ENCODE results near the gene DLG5.

Gene DLG5

DNA sequence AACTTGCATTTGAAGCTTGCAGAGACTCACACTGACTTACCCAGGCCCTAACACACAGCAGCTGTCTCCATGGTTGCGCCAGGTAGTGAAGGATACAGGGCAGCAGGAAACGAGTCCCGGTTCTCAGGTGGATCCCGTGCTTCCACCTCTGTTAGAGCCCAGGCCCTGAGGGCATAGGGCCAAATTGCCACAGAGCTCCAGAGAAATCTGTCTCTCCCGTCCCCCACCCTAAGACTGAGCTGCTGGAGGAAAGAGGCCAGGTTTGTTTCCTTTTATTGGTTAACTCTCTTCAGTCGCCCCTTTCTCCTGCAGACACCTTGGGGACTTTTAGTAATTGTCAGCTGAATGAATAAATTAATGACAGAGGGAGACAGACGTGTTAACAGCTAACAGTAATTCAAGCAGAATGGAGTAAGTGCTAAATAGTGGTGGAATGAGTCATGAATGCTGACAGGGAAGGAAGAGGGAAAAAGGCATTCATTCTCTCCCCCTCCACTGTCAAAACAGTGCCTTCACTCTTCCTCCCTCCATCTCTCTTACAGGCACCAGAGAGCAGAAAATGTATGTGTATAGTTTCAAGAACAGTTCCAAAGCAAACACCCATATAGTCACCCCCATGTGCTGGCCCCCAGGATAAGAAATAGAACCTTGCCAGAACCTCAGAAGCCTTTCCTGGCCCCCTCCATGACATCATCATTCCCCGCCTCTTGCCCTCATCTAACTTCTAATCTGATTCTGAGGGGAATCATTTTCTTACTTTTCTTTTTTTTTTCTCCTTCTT is 16.8 kb upstream of the DLG5 start:
- TF ChIP-seq EZH2phosphoT487 (IDR thresholded peaks at IDR 0.05; ENCODE audit: borderline replicate concordance) = no peak
- TF ChIP-seq, protein P1, sequence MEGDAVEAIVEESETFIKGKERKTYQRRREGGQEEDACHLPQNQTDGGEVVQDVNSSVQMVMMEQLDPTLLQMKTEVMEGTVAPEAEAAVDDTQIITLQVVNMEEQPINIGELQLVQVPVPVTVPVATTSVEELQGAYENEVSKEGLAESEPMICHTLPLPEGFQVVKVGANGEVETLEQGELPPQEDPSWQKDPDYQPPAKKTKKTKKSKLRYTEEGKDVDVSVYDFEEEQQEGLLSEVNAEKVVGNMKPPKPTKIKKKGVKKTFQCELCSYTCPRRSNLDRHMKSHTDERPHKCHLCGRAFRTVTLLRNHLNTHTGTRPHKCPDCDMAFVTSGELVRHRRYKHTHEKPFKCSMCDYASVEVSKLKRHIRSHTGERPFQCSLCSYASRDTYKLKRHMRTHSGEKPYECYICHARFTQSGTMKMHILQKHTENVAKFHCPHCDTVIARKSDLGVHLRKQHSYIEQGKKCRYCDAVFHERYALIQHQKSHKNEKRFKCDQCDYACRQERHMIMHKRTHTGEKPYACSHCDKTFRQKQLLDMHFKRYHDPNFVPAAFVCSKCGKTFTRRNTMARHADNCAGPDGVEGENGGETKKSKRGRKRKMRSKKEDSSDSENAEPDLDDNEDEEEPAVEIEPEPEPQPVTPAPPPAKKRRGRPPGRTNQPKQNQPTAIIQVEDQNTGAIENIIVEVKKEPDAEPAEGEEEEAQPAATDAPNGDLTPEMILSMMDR (conservative IDR thresholded peaks at IDR 0.05; ENCODE audit: low read length) = no peak
- H3K36me3 ChIP-seq (ENCODE audit: insufficient read depth, low read length) = no peaks in the 10 kb centered on the region
- H3K4me2 ChIP-seq (ENCODE audit: low read depth, low read length, poor library complexity, severe bottlenecking) = no peak overlapping the region
- H3K9me3 ChIP-seq (ENCODE audit: insufficient read depth, low read depth, low read length) = no peaks in the 10 kb centered on the region
- peaks cover 6% of the 10 kb centered on the region for H3K4me1 ChIP-seq (ENCODE audit: insufficient read depth, low read length, poor library complexity, severe bottlenecking)
- no peaks in the 10 kb centered on the region for H3F3A ChIP-seq (ENCODE audit: low read depth)
- no peaks in the 10 kb centered on the region for H3K79me2 ChIP-seq (ENCODE audit: insufficient read depth, low read length)
- no peaks in the 10 kb centered on the region for H3K27me3 ChIP-seq (ENCODE audit: insufficient read depth, low read length, poor library complexity, severe bottlenecking)
- H3K9ac ChIP-seq (ENCODE audit: low read depth, low read length, poor library complexity, severe bottlenecking) = no peak overlapping the region
- H2AFZ ChIP-seq (ENCODE audit: low read length) = no peak overlapping the region; the same call in 1 of the 2 replicates
- no peaks in the 10 kb centered on the region for H4K20me1 ChIP-seq (ENCODE audit: insufficient read depth, low read length, poor library complexity, severe bottlenecking)
- no peaks in the 10 kb centered on the region for H3K9me2 ChIP-seq (replicated peaks; ENCODE audit: low read depth, low read length)
- H3K4me3 ChIP-seq (ENCODE audit: low read length, poor library complexity, severe bottlenecking) = no peak overlapping the region

DNA sequence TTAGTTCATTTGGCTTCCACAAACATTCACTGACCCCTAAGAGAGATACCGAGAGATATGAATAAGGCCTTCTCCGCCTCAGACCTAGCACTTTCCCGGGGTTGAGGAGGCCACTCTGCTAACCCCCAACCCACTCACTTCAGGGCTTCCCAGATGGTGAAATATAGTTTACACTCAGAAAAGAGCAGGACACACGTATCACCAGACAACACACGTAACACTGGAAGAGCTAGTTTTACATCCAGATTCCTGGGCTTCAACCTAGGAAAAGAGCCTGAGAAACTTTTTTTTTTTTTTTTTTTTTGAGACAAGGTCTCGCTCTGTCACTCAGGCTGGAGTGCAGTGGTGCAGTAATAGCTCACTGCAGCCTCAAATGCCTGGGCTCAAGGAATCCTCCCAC is 15.2 kb upstream of the DLG5 start:
- TF ChIP-seq, protein P1 (conservative IDR thresholded peaks at IDR 0.05; ENCODE audit: low read length) = no peak
- TF ChIP-seq EZH2phosphoT487 (IDR thresholded peaks at IDR 0.05; ENCODE audit: borderline replicate concordance) = no peak
- Histone ChIP-seq H3K4me1 (ENCODE audit: insufficient read depth, low read length, poor library complexity, severe bottlenecking) (peaks cover 6% of the 10 kb centered on the region), H3K9me2 (replicated peaks; ENCODE audit: low read depth, low read length) (no peaks in the 10 kb centered on the region), H3K4me2 (ENCODE audit: low read depth, low read length, poor library complexity, severe bottlenecking) (no peak overlapping the region), H3K27me3 (ENCODE audit: insufficient read depth, low read length, poor library complexity, severe bottlenecking) (no peaks in the 10 kb centered on the region), H3K36me3 (ENCODE audit: insufficient read depth, low read length) (no peaks in the 10 kb centered on the region), H3K4me3 (ENCODE audit: low read length, poor library complexity, severe bottlenecking) (no peak overlapping the region), H3K9ac (ENCODE audit: low read depth, low read length, poor library complexity, severe bottlenecking) (no peak overlapping the region), H4K20me1 (ENCODE audit: insufficient read depth, low read length, poor library complexity, severe bottlenecking) (no peaks in the 10 kb centered on the region), H3K79me2 (ENCODE audit: insufficient read depth, low read length) (no peaks in the 10 kb centered on the region), H2AFZ (ENCODE audit: low read length) (no peak overlapping the region), H3F3A (ENCODE audit: low read depth) (no peaks in the 10 kb centered on the region), H3K9me3 (ENCODE audit: insufficient read depth, low read depth, low read length) (no peaks in the 10 kb centered on the region)

DNA sequence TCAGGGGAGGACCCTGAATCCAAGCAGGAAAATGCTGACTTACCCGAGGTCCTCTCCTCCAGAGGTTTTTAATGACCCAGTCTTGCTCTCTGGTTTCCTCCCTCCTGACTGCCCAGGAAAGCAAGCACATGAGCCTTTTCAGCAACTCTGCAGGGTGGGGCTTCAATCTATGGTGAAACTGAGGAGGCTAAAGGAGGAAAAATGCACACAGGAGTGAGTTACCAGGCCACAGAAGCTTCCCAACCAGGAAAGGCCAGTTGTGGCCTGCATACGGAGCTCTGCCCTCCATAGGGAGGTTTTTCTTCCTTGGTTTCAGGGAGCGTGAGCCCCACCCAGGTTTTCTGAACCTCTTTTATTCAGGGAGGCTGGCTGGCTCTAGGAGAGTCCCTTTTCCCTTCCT is 14.1 kb upstream of the DLG5 start:
- Histone ChIP-seq H4K20me1 (ENCODE audit: insufficient read depth, low read length, poor library complexity, severe bottlenecking) (no peaks in the 10 kb centered on the region), H3K79me2 (ENCODE audit: insufficient read depth, low read length) (no peaks in the 10 kb centered on the region), H3K4me3 (ENCODE audit: low read length, poor library complexity, severe bottlenecking) (no peak overlapping the region), H3K9me2 (replicated peaks; ENCODE audit: low read depth, low read length) (no peaks in the 10 kb centered on the region), H3K27me3 (ENCODE audit: insufficient read depth, low read length, poor library complexity, severe bottlenecking) (no peaks in the 10 kb centered on the region), H3K36me3 (ENCODE audit: insufficient read depth, low read length) (no peaks in the 10 kb centered on the region), H3F3A (ENCODE audit: low read depth) (no peaks in the 10 kb centered on the region), H2AFZ (ENCODE audit: low read length) (0 out of 2 replicates have a peak overlapping the region, but pooled peaks have one; percentile 21), H3K9ac (ENCODE audit: low read depth, low read length, poor library complexity, severe bottlenecking) (no peak overlapping the region), H3K4me1 (ENCODE audit: insufficient read depth, low read length, poor library complexity, severe bottlenecking) (peaks cover 6% of the 10 kb centered on the region), H3K4me2 (ENCODE audit: low read depth, low read length, poor library complexity, severe bottlenecking) (no peak overlapping the region), H3K9me3 (ENCODE audit: insufficient read depth, low read depth, low read length) (no peaks in the 10 kb centered on the region)
- TF ChIP-seq EZH2phosphoT487 (IDR thresholded peaks at IDR 0.05; ENCODE audit: borderline replicate concordance) = no peak
- TF ChIP-seq, protein P1 (conservative IDR thresholded peaks at IDR 0.05; ENCODE audit: low read length) = no peak

Data from Loucy (cell line).